GM18858 (cell line): ENCODE measurements around the gene TOR2A.
"Not testable (repeated sequence)": the region's sequence is repeated elsewhere in the genome, so short reads cannot be mapped to it uniquely, and the experiment has no call there.

Experiments used
- ATAC-seq: cut with Tn5 transposase; IDR thresholded peaks from one replicate; pipeline ENCODE4 v1.9.1; 2021; ENCODE audit not compliant: unreplicated experiment

The TOR2A gene

GRCh38 chr9:127734747-127735529, at the start of gene TOR2A:
TOR2A (minus strand) TSS chr9:127735294; CDS start chr9:127735270, 24 bp downstream.
- peak; percentile 65 for ATAC-seq

GRCh38 chr9:127783111-127784008, 48.3 kb upstream of the TOR2A start:
- ATAC-seq, result no peak

- no peak for ATAC-seq
Measured at GRCh38 chr9:127781806-127782205, 46.7 kb upstream of the TOR2A start.

GRCh38 chr9:127780909-127781308, 45.8 kb upstream of the TOR2A start:
- not testable (repeated sequence) for ATAC-seq

- no peak for ATAC-seq
Measured at GRCh38 chr9:127780126-127780885, 45.2 kb upstream of the TOR2A start.

GRCh38 chr9:127779136-127779981, 44.3 kb upstream of the TOR2A start:
- ATAC-seq, result peak; percentile 33

- ATAC-seq, result peak; percentile 18
Measured at GRCh38 chr9:127778280-127779135, 43.4 kb upstream of the TOR2A start, which contains the start of gene SH2D3C. SH2D3C (minus strand) TSS chr9:127778666; CDS start chr9:127778627, 39 bp downstream.

- no peak for ATAC-seq
Measured at GRCh38 chr9:127777368-127777980, 42.4 kb upstream of the TOR2A start.

- no peak for ATAC-seq
Measured at GRCh38 chr9:127776924-127777289, 41.8 kb upstream of the TOR2A start.

GRCh38 chr9:127776195-127776923, 41.3 kb upstream of the TOR2A start:
- ATAC-seq, result no peak

- ATAC-seq, result no peak
Measured at GRCh38 chr9:127773981-127774380, 38.9 kb upstream of the TOR2A start.

GRCh38 chr9:127773272-127773671, 38.2 kb upstream of the TOR2A start:
- ATAC-seq, result no peak

GRCh38 chr9:127772603-127773002, 37.5 kb upstream of the TOR2A start:
- no peak for ATAC-seq

GRCh38 chr9:127771570-127772189, 36.6 kb upstream of the TOR2A start:
- ATAC-seq, result no peak

- peak; percentile 76 for ATAC-seq
Measured at GRCh38 chr9:127770905-127771569, 35.9 kb upstream of the TOR2A start.

- no peak for ATAC-seq
Measured at GRCh38 chr9:127770583-127770904, 35.5 kb upstream of the TOR2A start.

- ATAC-seq, result no peak
Measured at GRCh38 chr9:127769929-127770582, 35.0 kb upstream of the TOR2A start.
